Natural killer cell (primary cell): ENCODE data around the gene DNAI2. TPM values are rescaled to one million over a fixed set of nuclear protein-coding genes. Genes with fewer than 3 reads are reported as not detected.

ENCODE experiments used
- ATAC-seq, 3 donors: fragments of 150-1000 bp in 2 of 3; fragments of 200-7000 bp in 1 of 3; cut with Tn5 transposase; 1 replicate in 1 of 3; 2 replicates in 2 of 3; pipeline ENCODE4 v1.10.0; 2021; ENCODE audit warnings: mild to moderate bottlenecking in 2 of 3, moderate library complexity in 2 of 3
- DNase-seq, 2 donors: peaks; one replicate each; pipeline versions ENCODE4 v3.0.0 to v3.0.0-alpha.2; 2013 to 2021; ENCODE audit warnings: mixed read lengths in 1 of 2
- H3K27ac ChIP-seq: one replicate; pipeline ENCODE4 v1.5.1; 2013; ENCODE audit warnings: mild to moderate bottlenecking, low read length
- H3K27me3 ChIP-seq: one replicate; pipeline ENCODE4 v1.6.1; 2013; ENCODE audit warnings: low read length; ENCODE audit not compliant: control insufficient read depth, insufficient read depth
- H3K36me3 ChIP-seq: one replicate; pipeline ENCODE4 v1.6.1; 2013; ENCODE audit warnings: low read length; ENCODE audit not compliant: control insufficient read depth, insufficient read depth
- H3K4me1 ChIP-seq: one replicate; pipeline ENCODE4 v1.6.1; 2013; ENCODE audit warnings: low read length; ENCODE audit not compliant: control insufficient read depth, insufficient read depth
- H3K4me3 ChIP-seq: one replicate; pipeline ENCODE4 v1.5.1; 2013; ENCODE audit warnings: low read length
- H3K9me3 ChIP-seq: one replicate; pipeline ENCODE4 v1.6.1; 2013; ENCODE audit warnings: low read length; ENCODE audit not compliant: control insufficient read depth, insufficient read depth
- H3K27ac Mint-ChIP-seq, 2 donors: one replicate each; pipeline ENCODE4 v1.8.0; 2022; ENCODE audit warnings: mild to moderate bottlenecking in 2 of 2, mixed read lengths in 2 of 2, moderate library complexity in 1 of 2
- H3K27me3 Mint-ChIP-seq, 2 donors: one replicate each; pipeline ENCODE4 v1.8.0; 2022; ENCODE audit warnings: low read depth in 2 of 2, mixed read lengths in 2 of 2
- H3K36me3 Mint-ChIP-seq: one replicate; pipeline ENCODE4 v1.8.0; 2022; ENCODE audit warnings: mixed read lengths
- H3K4me1 Mint-ChIP-seq, 2 donors: one replicate each; pipeline ENCODE4 v1.8.0; 2022; ENCODE audit warnings: mixed read lengths in 2 of 2
- H3K4me3 Mint-ChIP-seq: one replicate; pipeline ENCODE4 v1.8.0; 2022; ENCODE audit warnings: mild to moderate bottlenecking, moderate library complexity, mixed read lengths
- H3K9me3 Mint-ChIP-seq, 2 donors: one replicate each; pipeline ENCODE4 v1.8.0; 2022; ENCODE audit warnings: mixed read lengths in 2 of 2
- CTCF ChIP-seq: fragments of 200-600 bp; IDR thresholded peaks from one replicate; pipeline ENCODE4 v1.8.0; 2022; ENCODE audit warnings: antibody characterized with exemption
- WGBS: methylation state at CpG from one replicate; pipeline ENCODE4 v1.1.7; 2013; ENCODE audit warnings: missing lambda C conversion rate; ENCODE audit not compliant: insufficient coverage; 5-methylcytosine and 5-hydroxymethylcytosine counted together
- intact Hi-C: fragments of 100-400 bp; cut with micrococcal nuclease; formaldehyde crosslinking; loops from one replicate; pipeline ENCODE4 v1.14.2; 2022
- total RNA-seq, 4 donors: library from RNA; stranded (reverse); fragments of 120-200 nt in 1 of 4; gene quantifications; one replicate each; pipeline versions ENCODE4 v1.2.3 to v1.2.4, GENCODE V29; 2013 to 2022

Gene DNAI2
- total RNA-seq, 3 donors from 2014 or later (not counting 1 experiment from before 2014, with no cell fraction given), result 0.35 to 1.8 (median 1.2) TPM

GRCh38 chr17:74240618-74241205 lies 33.3 kb upstream of the DNAI2 start:
- no peaks in the 10 kb centered on the region for H3K9me3 ChIP-seq
- Mint-ChIP-seq H3K36me3 (no peaks in the 10 kb centered on the region), H3K4me1 (no peaks in the 10 kb centered on the region), H3K27me3 (no peaks in the 10 kb centered on the region), H3K9me3 (no peaks in the 10 kb centered on the region), H3K27ac (no peak overlapping the region), H3K4me3 (no peak overlapping the region)
- H3K36me3 ChIP-seq, result no peaks in the 10 kb centered on the region
- no peaks in the 10 kb centered on the region for H3K4me1 ChIP-seq
- H3K4me3 ChIP-seq, result no peak overlapping the region
- ATAC-seq (no peak), DNase-seq (no peak)
- intact Hi-C loops, result no loop called here
- TF ChIP-seq CTCF, result no peak
- 92% methylated on average over 11 of the region's 11 CpGs for WGBS
- H3K27ac ChIP-seq, result no peak overlapping the region
- no peaks in the 10 kb centered on the region for H3K27me3 ChIP-seq

- 81% methylated on average over 10 of the region's 10 CpGs for WGBS
- TF ChIP-seq CTCF, result no peak
- Mint-ChIP-seq H3K27me3 (no peaks in the 10 kb centered on the region), H3K4me3 (no peak overlapping the region), H3K4me1 (no peaks in the 10 kb centered on the region), H3K27ac (no peak overlapping the region), H3K9me3 (no peaks in the 10 kb centered on the region), H3K36me3 (no peaks in the 10 kb centered on the region)
- Histone ChIP-seq H3K36me3 (no peaks in the 10 kb centered on the region), H3K9me3 (no peaks in the 10 kb centered on the region), H3K4me1 (no peaks in the 10 kb centered on the region), H3K4me3 (no peak overlapping the region), H3K27ac (no peak overlapping the region), H3K27me3 (no peaks in the 10 kb centered on the region)
- DNase-seq, result no peak
- ATAC-seq, result no peak
- intact Hi-C loops, result no loop called here
Measured at GRCh38 chr17:74241431-74241830, 32.6 kb upstream of the DNAI2 start.

GRCh38 chr17:74241847-74242246 lies 32.2 kb upstream of the DNAI2 start:
- intact Hi-C loops, result no loop called here
- no peaks in the 10 kb centered on the region for H3K36me3 Mint-ChIP-seq
- ATAC-seq (no peak), DNase-seq (no peak)
- no peak overlapping the region for H3K4me3 Mint-ChIP-seq
- Histone ChIP-seq H3K9me3 (no peaks in the 10 kb centered on the region), H3K36me3 (no peaks in the 10 kb centered on the region), H3K4me3 (no peak overlapping the region), H3K27me3 (no peaks in the 10 kb centered on the region), H3K4me1 (no peaks in the 10 kb centered on the region), H3K27ac (no peak overlapping the region)
- 90% methylated on average over 2 of the region's 2 CpGs for WGBS
- TF ChIP-seq CTCF, result no peak
- no peaks in the 10 kb centered on the region for H3K9me3 Mint-ChIP-seq
- H3K27me3 Mint-ChIP-seq, result no peaks in the 10 kb centered on the region
- H3K4me1 Mint-ChIP-seq, result no peaks in the 10 kb centered on the region
- no peak overlapping the region for H3K27ac Mint-ChIP-seq
